GM23338 (cell line): ENCODE results near the gene EIF3K. TPM values are rescaled to one million over a fixed set of nuclear protein-coding genes. Genes with fewer than 3 reads are reported as not detected.

Experiments used
- ATAC-seq: fragments of 200-7000 bp; cut with Tn5 transposase; 3 replicates; pipeline ENCODE4 v1.9.1; 2020
- DNase-seq: peaks from one replicate; pipeline ENCODE4 v3.0.0-alpha.2; 2015; ENCODE audit warnings: low spot score
- H2AFZ ChIP-seq: fragments of 200-600 bp; sonication (generic); 2 replicates; pipeline ENCODE4 v1.8.0; 2016; ENCODE audit warnings: antibody characterized with exemption, mild to moderate bottlenecking, moderate library complexity
- H3F3A ChIP-seq: fragments of 200-600 bp; sonication (generic); replicated peaks from 2 replicates; pipeline ENCODE4 v1.8.0; 2017; ENCODE audit warnings: antibody characterized with exemption, mixed run types, low read depth
- H3K27ac ChIP-seq: fragments of 200-600 bp; sonication (generic); 2 replicates; pipeline ENCODE4 v1.6.1; 2016; ENCODE audit warnings: low read depth
- H3K27me3 ChIP-seq: fragments of 200-600 bp; sonication (generic); 2 replicates; pipeline ENCODE4 v1.8.0; 2016; ENCODE audit warnings: mild to moderate bottlenecking, mixed run types, moderate library complexity; ENCODE audit not compliant: insufficient read depth
- H3K36me3 ChIP-seq: fragments of 200-600 bp; sonication (generic); 2 replicates; pipeline ENCODE4 v1.8.0; 2016; ENCODE audit warnings: mild to moderate bottlenecking; ENCODE audit not compliant: insufficient read depth
- H3K4me1 ChIP-seq: fragments of 200-600 bp; sonication (generic); 2 replicates; pipeline ENCODE4 v1.8.0; 2016; ENCODE audit warnings: mild to moderate bottlenecking, moderate library complexity; ENCODE audit not compliant: insufficient read depth
- H3K4me2 ChIP-seq: fragments of 200-600 bp; sonication (generic); 2 replicates; pipeline ENCODE4 v1.7.1; 2017; ENCODE audit warnings: mixed run types
- H3K4me3 ChIP-seq: fragments of 200-600 bp; sonication (generic); 2 replicates; pipeline ENCODE4 v1.6.1; 2016; ENCODE audit warnings: mixed run types
- H3K79me2 ChIP-seq: fragments of 200-600 bp; sonication (generic); replicated peaks from 2 replicates; pipeline ENCODE4 v1.8.0; 2017; ENCODE audit warnings: mild to moderate bottlenecking; ENCODE audit not compliant: insufficient read depth
- H3K9me2 ChIP-seq: fragments of 200-600 bp; sonication (generic); 2 replicates; pipeline ENCODE4 v1.8.0; 2017; ENCODE audit not compliant: insufficient read depth
- H4K20me1 ChIP-seq: fragments of 200-600 bp; sonication (generic); replicated peaks from 2 replicates; pipeline ENCODE4 v1.8.0; 2017; ENCODE audit warnings: mild to moderate bottlenecking; ENCODE audit not compliant: insufficient read depth
- H3K27ac Mint-ChIP-seq: 2 replicates; pipeline ENCODE4 v1.8.0; 2020; ENCODE audit warnings: inconsistent platforms, mild to moderate bottlenecking, moderate library complexity, mixed read lengths
- H3K27me3 Mint-ChIP-seq: 3 replicates; pipeline ENCODE4 v1.8.0; 2022; ENCODE audit warnings: low read depth, mild to moderate bottlenecking, moderate library complexity, mixed read lengths, inconsistent platforms; ENCODE audit not compliant: insufficient read depth, poor library complexity
- H3K36me3 Mint-ChIP-seq: 3 replicates; pipeline ENCODE4 v1.8.0; 2021; ENCODE audit warnings: low read depth, mild to moderate bottlenecking, inconsistent platforms, moderate library complexity, mixed read lengths
- H3K4me1 Mint-ChIP-seq: 3 replicates; pipeline ENCODE4 v1.8.0; 2020; ENCODE audit warnings: mild to moderate bottlenecking, inconsistent platforms, mixed read lengths
- H3K4me3 Mint-ChIP-seq: 3 replicates; pipeline ENCODE4 v1.8.0; 2021; ENCODE audit warnings: moderate library complexity, mild to moderate bottlenecking, inconsistent platforms, mixed read lengths
- H3K9me3 Mint-ChIP-seq: 3 replicates; pipeline ENCODE4 v1.8.0; 2020; ENCODE audit warnings: moderate library complexity, mild to moderate bottlenecking, inconsistent platforms, mixed read lengths
- CREB1 ChIP-seq: fragments of 250-450 bp; sonication (Bioruptor Pico); IDR thresholded peaks from 2 replicates; pipeline ENCODE4 v1.5.0; 2020; ENCODE audit warnings: low read depth, mild to moderate bottlenecking, moderate library complexity
- CTCF ChIP-seq, 2 experiments: fragments of 200-600 bp in 1 of 2; sonication (generic) in 1 of 2; conservative IDR thresholded peaks; 2 replicates each; pipeline versions ENCODE4 v1.5.1 to v1.6.1; 2016 to 2017; ENCODE audit warnings: antibody characterized with exemption in 2 of 2, low read depth in 2 of 2, mild to moderate bottlenecking in 2 of 2, moderate library complexity in 1 of 2
- ETS1 ChIP-seq: IDR thresholded peaks from 2 replicates; pipeline ENCODE4 v1.6.1; 2016; ENCODE audit warnings: antibody characterized with exemption
- EZH2 ChIP-seq: fragments of 200-600 bp; sonication (generic); IDR thresholded peaks from one replicate; pipeline ENCODE4 v1.8.0; 2017; ENCODE audit warnings: antibody characterized with exemption, mild to moderate bottlenecking, low read depth; ENCODE audit not compliant: unreplicated experiment
- EZH2phosphoT487 ChIP-seq: fragments of 200-600 bp; sonication (generic); IDR thresholded peaks from one replicate; pipeline ENCODE4 v1.8.1; 2018; ENCODE audit warnings: antibody characterized with exemption; ENCODE audit not compliant: unreplicated experiment
- JUNB ChIP-seq: IDR thresholded peaks from one replicate; pipeline ENCODE4 v1.6.1; 2016; ENCODE audit warnings: antibody characterized with exemption; ENCODE audit not compliant: unreplicated experiment
- NANOG ChIP-seq: IDR thresholded peaks from 2 replicates; pipeline ENCODE4 v1.6.1; 2016; ENCODE audit warnings: antibody characterized with exemption, borderline replicate concordance
- POLR2AphosphoS5 ChIP-seq: IDR thresholded peaks from 2 replicates; pipeline ENCODE4 v1.6.1; 2016; ENCODE audit warnings: antibody characterized with exemption, low read depth
- REST ChIP-seq: IDR thresholded peaks from one replicate; pipeline ENCODE4 v1.6.1; 2018; ENCODE audit warnings: antibody characterized with exemption; ENCODE audit not compliant: unreplicated experiment
- STAT1 ChIP-seq: IDR thresholded peaks from one replicate; pipeline ENCODE4 v1.6.1; 2016; ENCODE audit warnings: antibody characterized with exemption; ENCODE audit not compliant: unreplicated experiment
- ZNF114 ChIP-seq: fragments of 250-450 bp; sonication (Bioruptor Pico); IDR thresholded peaks from 2 replicates; pipeline ENCODE4 v1.5.0; 2020; ENCODE audit warnings: mild to moderate bottlenecking, moderate library complexity
- ZNF331 ChIP-seq: fragments of 250-450 bp; sonication (Bioruptor Pico); IDR thresholded peaks from 2 replicates; pipeline ENCODE4 v1.5.0; 2020; ENCODE audit warnings: low read depth, mild to moderate bottlenecking, moderate library complexity
- ZNF462 ChIP-seq: fragments of 250-450 bp; sonication (Bioruptor Pico); IDR thresholded peaks from 2 replicates; pipeline ENCODE4 v1.5.0; 2020; ENCODE audit warnings: mild to moderate bottlenecking, moderate library complexity
- polyA plus RNA-seq: library from polyadenylated mRNA; unstranded; fragments of >200 nt; fragmentation: Nextera tagmentation; extraction: Ambion mirVana; gene quantifications from 2 replicates; pipeline ENCODE4 v1.2.1, GENCODE V29; 2016
- total RNA-seq: library from RNA; depleted of rRNA; stranded (reverse); fragments of >200 nt; shearing (Covaris generic); gene quantifications from 2 replicates; pipeline ENCODE4 v1.2.3, GENCODE V29; 2014

Gene EIF3K
- total and polyA plus RNA-seq, 2 experiments from 2014 or later = 226 to 509 TPM

- peaks cover 93% of the 10 kb centered on the region for H3K4me1 Mint-ChIP-seq
- no peak for DNase-seq
- Histone ChIP-seq H3K79me2 (peaks cover 92% of the 10 kb centered on the region), H3F3A (peaks cover 17% of the 10 kb centered on the region), H3K36me3 (no peaks in the 10 kb centered on the region), H3K27ac (peak overlapping the region; percentile 99; the same call in 1 of the 2 replicates), H4K20me1 (peaks cover 39% of the 10 kb centered on the region), H3K27me3 (no peaks in the 10 kb centered on the region), H3K4me1 (peaks cover 88% of the 10 kb centered on the region), H2AFZ (no peak overlapping the region), H3K9me2 (no peaks in the 10 kb centered on the region), H3K4me3 (no peak overlapping the region), H3K4me2 (peak overlapping the region; percentile 72)
- no peaks in the 10 kb centered on the region for H3K9me3 Mint-ChIP-seq
- H3K27ac Mint-ChIP-seq = peak overlapping the region; percentile 83
- H3K27me3 Mint-ChIP-seq = peaks cover 24% of the 10 kb centered on the region
- peaks cover 24% of the 10 kb centered on the region for H3K36me3 Mint-ChIP-seq
- peak overlapping the region; percentile 36 for H3K4me3 Mint-ChIP-seq
- TF ChIP-seq ZNF331 (CRISPR knock-in tag) (no peak), JUNB (no peak), EZH2 (no peak), CREB1 (CRISPR knock-in tag) (no peak), ETS1 (no peak), POLR2AphosphoS5 (no peak), CTCF (conservative IDR thresholded peaks at IDR 0.05; ENCODE audit: low read depth in 2 of 2) (no peak), STAT1 (no peak), ZNF114 (CRISPR knock-in tag) (no peak), NANOG (no peak), REST (no peak), EZH2phosphoT487 (no peak), ZNF462 (CRISPR knock-in tag) (no peak)
- no peak for ATAC-seq
These were observed 43.0 kb downstream of the EIF3K start for GRCh38 chr19:38661996-38662395.
